Ishikawa (cell line): Measurements from ENCODE around the gene EXOC4.

Source experiments
- CREB1 ChIP-seq: IDR thresholded peaks from 2 replicates; pipeline ENCODE4 v1.6.1; 2012; ENCODE audit warnings: low read depth
- EP300 ChIP-seq: IDR thresholded peaks from 2 replicates; pipeline ENCODE4 v1.6.1; 2012; ENCODE audit warnings: borderline replicate concordance
- FOXM1 ChIP-seq: IDR thresholded peaks from 2 replicates; pipeline ENCODE4 v1.6.1; 2012; ENCODE audit warnings: low read depth, borderline replicate concordance
- MAX ChIP-seq: IDR thresholded peaks from 2 replicates; pipeline ENCODE4 v1.6.1; 2012
- NFIC ChIP-seq: IDR thresholded peaks from 2 replicates; pipeline ENCODE4 v1.6.1; 2012
- RAD21 ChIP-seq: IDR thresholded peaks from 2 replicates; pipeline ENCODE4 v1.6.1; 2012; ENCODE audit warnings: low read depth
- REST ChIP-seq: IDR thresholded peaks from 2 replicates; pipeline ENCODE4 v1.6.1; 2012; ENCODE audit warnings: low read depth, mild to moderate bottlenecking
- TAF1 ChIP-seq: IDR thresholded peaks from 2 replicates; pipeline ENCODE4 v1.6.1; 2012; ENCODE audit warnings: low read depth, mild to moderate bottlenecking
- TEAD4 ChIP-seq: IDR thresholded peaks from 2 replicates; pipeline ENCODE4 v1.6.1; 2012
- USF1 ChIP-seq: IDR thresholded peaks from 2 replicates; pipeline ENCODE4 v1.6.1; 2012
- YY1 ChIP-seq: IDR thresholded peaks from 2 replicates; pipeline ENCODE4 v1.6.1; 2012; ENCODE audit warnings: low read depth

DNA sequence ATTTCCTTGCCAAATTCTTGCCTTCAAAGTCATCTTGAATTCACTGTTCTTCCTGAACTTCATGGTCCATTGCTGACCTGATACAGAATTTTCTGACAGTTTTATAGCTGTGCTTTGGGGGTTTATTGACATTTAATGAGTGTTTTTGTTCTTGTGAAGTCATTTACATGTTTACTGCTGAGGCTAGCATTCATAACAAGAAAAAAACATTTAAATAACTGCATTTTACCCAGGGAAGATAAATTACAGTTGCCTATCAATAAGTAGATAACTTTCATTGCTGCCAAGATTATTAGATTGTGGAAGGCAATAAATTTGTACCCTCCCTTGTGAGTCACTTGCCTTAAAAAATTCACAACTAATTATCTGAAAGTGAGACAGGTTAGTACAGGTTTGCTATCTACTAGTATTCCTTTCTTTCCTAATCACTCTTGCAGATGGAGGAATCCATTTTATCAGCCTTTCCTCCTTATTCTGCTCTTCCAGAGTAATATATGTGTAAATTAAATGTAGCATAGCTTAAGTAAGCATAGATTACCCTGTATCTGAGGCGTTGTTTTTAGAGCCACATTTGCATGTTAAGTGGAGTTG lies 178.4 kb downstream of the EXOC4 start:
- no peak for TF ChIP-seq MAX
- no peak for TF ChIP-seq NFIC
- TF ChIP-seq EP300, result no peak
- TF ChIP-seq TEAD4, result no peak
- no peak for TF ChIP-seq FOXM1
- no peak for TF ChIP-seq USF1
- TF ChIP-seq YY1, result no peak
- no peak for TF ChIP-seq TAF1
- TF ChIP-seq CREB1, result no peak
- no peak for TF ChIP-seq REST
- TF ChIP-seq RAD21, result no peak
